GM21423 (cell line): ENCODE results near the gene CHST3.
"Not testable (repeated sequence)": the region's sequence is repeated elsewhere in the genome, so short reads cannot be mapped to it uniquely, and the experiment has no call there.

ENCODE experiments used
- ATAC-seq: cut with Tn5 transposase; IDR thresholded peaks from one replicate; pipeline ENCODE4 v1.9.1; 2021; ENCODE audit warnings: mild to moderate bottlenecking, moderate library complexity; ENCODE audit not compliant: unreplicated experiment

CHST3 gene

GRCh38 chr10:71972746-71973695 is 8.8 kb downstream of the CHST3 start:
- ATAC-seq = no peak

- no peak for ATAC-seq
These were observed 9.7 kb downstream of the CHST3 start for GRCh38 chr10:71973777-71974488.

GRCh38 chr10:71974489-71975021 is 10.4 kb downstream of the CHST3 start:
- ATAC-seq = no peak

GRCh38 chr10:71975087-71975870 is 11.1 kb downstream of the CHST3 start:
- no peak for ATAC-seq

- no peak for ATAC-seq
These were observed 11.9 kb downstream of the CHST3 start for GRCh38 chr10:71975871-71976725.

GRCh38 chr10:71977614-71977903 is 13.4 kb downstream of the CHST3 start:
- ATAC-seq = not testable (repeated sequence)

- no peak for ATAC-seq
These were observed 14.3 kb downstream of the CHST3 start for GRCh38 chr10:71978476-71978875.

GRCh38 chr10:71978988-71979691 is 14.9 kb downstream of the CHST3 start:
- no peak for ATAC-seq

- ATAC-seq = no peak
These were observed 15.5 kb downstream of the CHST3 start for GRCh38 chr10:71979692-71980062.

GRCh38 chr10:71980181-71981014 is 16.2 kb downstream of the CHST3 start:
- ATAC-seq = no peak

GRCh38 chr10:71981015-71981875 is 17.1 kb downstream of the CHST3 start:
- ATAC-seq = no peak

GRCh38 chr10:71981876-71982230 is 17.7 kb downstream of the CHST3 start:
- no peak for ATAC-seq

GRCh38 chr10:71982269-71983178 is 18.3 kb downstream of the CHST3 start:
- no peak for ATAC-seq

- ATAC-seq = no peak
These were observed 20.1 kb downstream of the CHST3 start for GRCh38 chr10:71984126-71984808.

- ATAC-seq = no peak
These were observed 20.7 kb downstream of the CHST3 start for GRCh38 chr10:71984809-71985388.
